Naive thymus-derived CD4-positive, alpha-beta T cell (primary cell): ENCODE results near the gene PAXX. TPM values are rescaled to one million over a fixed set of nuclear protein-coding genes. Genes with fewer than 3 reads are reported as not detected.

Source experiments
- ATAC-seq: fragments of 150-1000 bp; cut with Tn5 transposase; 2 replicates; pipeline ENCODE4 v1.10.0; 2021; ENCODE audit warnings: mild to moderate bottlenecking, moderate library complexity
- CTCF ChIA-PET: fragments of 350-600 bp; sonication (Branson Sonifier 250); formaldehyde crosslinking; loops from one replicate; lab custom pipeline; 2021; ENCODE audit warnings: antibody characterized with exemption; lab: Charles Lee
- POLR2A ChIA-PET: fragments of 350-600 bp; sonication (Branson Sonifier 250); formaldehyde crosslinking; loops from one replicate; lab custom pipeline; 2021; ENCODE audit warnings: antibody characterized with exemption, inconsistent platforms; lab: Charles Lee
- DNase-seq, 9 donors: peaks; one replicate each; pipeline versions ENCODE4 v3.0.0 to v3.0.0-alpha.2; 2020 to 2022; ENCODE audit warnings: mixed read lengths in 1 of 9
- H3K27ac ChIP-seq: one replicate; pipeline ENCODE4 v1.7.0; 2013; ENCODE audit warnings: mild to moderate bottlenecking, low read depth, low read length, moderate library complexity
- H3K27me3 ChIP-seq, 2 donors: one replicate each; pipeline ENCODE4 v1.7.0; 2013; ENCODE audit warnings: low read length in 2 of 2, mild to moderate bottlenecking in 2 of 2, moderate library complexity in 2 of 2; ENCODE audit not compliant: control insufficient read depth in 2 of 2, insufficient read depth in 2 of 2
- H3K36me3 ChIP-seq, 3 experiments: 1 replicate in 2 of 3; 2 replicates in 1 of 3; pipeline ENCODE4 v1.7.0; 2013; ENCODE audit warnings: low read length in 3 of 3, mild to moderate bottlenecking in 3 of 3, moderate library complexity in 1 of 3; ENCODE audit not compliant: insufficient read depth in 3 of 3, control insufficient read depth in 2 of 3
- H3K4me1 ChIP-seq, 2 donors: one replicate each; pipeline ENCODE4 v1.7.0; 2013; ENCODE audit warnings: low read length in 2 of 2, mild to moderate bottlenecking in 2 of 2, moderate library complexity in 1 of 2; ENCODE audit not compliant: control insufficient read depth in 2 of 2, insufficient read depth in 2 of 2
- H3K4me3 ChIP-seq: 2 replicates; pipeline ENCODE4 v1.7.0; 2013; ENCODE audit warnings: mild to moderate bottlenecking, low read length
- H3K9me3 ChIP-seq, 3 experiments: 1 replicate in 2 of 3; 2 replicates in 1 of 3; pipeline ENCODE4 v1.7.0; 2013; ENCODE audit warnings: low read length in 3 of 3; ENCODE audit not compliant: control insufficient read depth in 2 of 3
- H3K27ac Mint-ChIP-seq, 9 donors: one replicate each; pipeline ENCODE4 v1.8.0; 2020 to 2022; ENCODE audit warnings: mixed read lengths in 9 of 9, mild to moderate bottlenecking in 8 of 9, moderate library complexity in 5 of 9, inconsistent platforms in 2 of 9
- H3K27me3 Mint-ChIP-seq, 5 donors: one replicate each; pipeline ENCODE4 v1.8.0; 2021 to 2022; ENCODE audit warnings: mixed read lengths in 5 of 5, mild to moderate bottlenecking in 1 of 5
- H3K36me3 Mint-ChIP-seq, 5 donors: one replicate each; pipeline ENCODE4 v1.8.0; 2020 to 2022; ENCODE audit warnings: mixed read lengths in 5 of 5, mild to moderate bottlenecking in 3 of 5, inconsistent platforms in 1 of 5
- H3K4me1 Mint-ChIP-seq, 7 donors: one replicate each; pipeline ENCODE4 v1.8.0; 2020 to 2022; ENCODE audit warnings: mixed read lengths in 7 of 7, mild to moderate bottlenecking in 3 of 7, inconsistent platforms in 1 of 7
- H3K4me3 Mint-ChIP-seq, 10 donors: one replicate each; pipeline ENCODE4 v1.8.0; 2020 to 2022; ENCODE audit warnings: mild to moderate bottlenecking in 10 of 10, mixed read lengths in 10 of 10, moderate library complexity in 6 of 10, inconsistent platforms in 2 of 10
- H3K9me3 Mint-ChIP-seq, 11 donors: one replicate each; pipeline ENCODE4 v1.8.0; 2020 to 2022; ENCODE audit warnings: mixed read lengths in 11 of 11, mild to moderate bottlenecking in 4 of 11, inconsistent platforms in 1 of 11, moderate library complexity in 1 of 11
- intact Hi-C, 2 donors: fragments of 100-400 bp; cut with micrococcal nuclease; formaldehyde crosslinking; loops; one replicate each; pipeline ENCODE4 v1.15.1; 2023
- polyA plus RNA-seq, 2 donors: library from polyadenylated mRNA; unstranded; fragments of 300-500 nt; fragmentation: Illumina TruSeq; gene quantifications; one replicate each; pipeline ENCODE4 v1.2.3, GENCODE V29; 2021
- total RNA-seq, 6 experiments: library from RNA in 5 of 6; stranded (reverse) in 5 of 6; gene quantifications; 1 replicate in 5 of 6; 2 replicates in 1 of 6; pipeline ENCODE4 v1.2.3 and lab custom pipeline; 2021 to 2026

PAXX gene
- total and polyA plus RNA-seq, 7 experiments from 2014 or later = 49.3 to 78.2 (median 66.0) TPM

- ATAC-seq (peak; percentile 95), DNase-seq (peak in 5 of 9 donors; percentile 35 to 76 (median 39))
- Histone ChIP-seq H3K36me3 (peaks cover 0 to 8% (median 0%) of the 10 kb centered on the region in 3 experiments), H3K27ac (no peak overlapping the region), H3K4me1 (peaks cover 3 to 10% of the 10 kb centered on the region in 2 donors), H3K9me3 (no peaks in the 10 kb centered on the region), H3K4me3 (no peak overlapping the region), H3K27me3 (no peaks in the 10 kb centered on the region)
- H3K4me3 Mint-ChIP-seq = no peak overlapping the region
- H3K27me3 Mint-ChIP-seq = peaks cover 0 to under 1% (median 0%) of the 10 kb centered on the region in 5 donors
- intact Hi-C loops = loop anchor here (1.0 to 5.0 kb wide), 3 partner anchors 30 to 120 kb away; partner anchors contain the start of gene PAXX (in 2 of the 2)
- no peaks in the 10 kb centered on the region for H3K9me3 Mint-ChIP-seq
- H3K36me3 Mint-ChIP-seq = peaks cover 0 to under 1% (median 0%) of the 10 kb centered on the region in 5 donors
- POLR2A ChIA-PET = interaction anchor here (0.6 to 0.9 kb wide), 2 partner anchors 65 to 78 kb away, joined by 3 to 4 read pairs; partner anchors contain the start of genes FBXW5 and MAN1B1
- H3K4me1 Mint-ChIP-seq = peaks cover under 1 to 5% (median 2%) of the 10 kb centered on the region in 7 donors
- CTCF ChIA-PET = interaction anchor here (1.2 kb wide), 1 partner anchor 13 kb away, joined by 3 read pairs; no protein-coding TSS in a partner anchor
- peak overlapping the region in 3 of 9 donors; percentile 33 to 49 (median 41) for H3K27ac Mint-ChIP-seq
Measured at GRCh38 chr9:137021979-137022661, 29.9 kb downstream of the PAXX start.

- Mint-ChIP-seq H3K36me3 (no peaks in the 10 kb centered on the region), H3K27me3 (peaks cover 0 to 3% (median 0%) of the 10 kb centered on the region in 5 donors), H3K4me3 (no peak overlapping the region), H3K4me1 (peaks cover 4 to 7% (median 6%) of the 10 kb centered on the region in 7 donors), H3K27ac (no peak overlapping the region), H3K9me3 (no peaks in the 10 kb centered on the region)
- ATAC-seq (no peak), DNase-seq (no peak)
- Histone ChIP-seq H3K36me3 (peaks cover 0 to 4% (median 0%) of the 10 kb centered on the region in 3 experiments), H3K9me3 (no peaks in the 10 kb centered on the region), H3K27me3 (no peaks in the 10 kb centered on the region), H3K4me1 (peaks cover 8 to 14% of the 10 kb centered on the region in 2 donors), H3K4me3 (no peak overlapping the region), H3K27ac (no peak overlapping the region)
- intact Hi-C loops = loop anchor here (1.0 to 5.0 kb wide), 3 partner anchors 30 to 120 kb away; partner anchors contain the start of gene PAXX (in 2 of the 2)
- ChIA-PET POLR2A (interaction anchor here (0.6 kb wide), 1 partner anchor 64 kb away, joined by 3 read pairs; the partner anchor contains the start of gene MAN1B1), CTCF (interaction anchor here (1.2 kb wide), 1 partner anchor 13 kb away, joined by 3 read pairs; no protein-coding TSS in a partner anchor)
Measured at GRCh38 chr9:137022662-137023008, 30.4 kb downstream of the PAXX start.

- H3K27ac Mint-ChIP-seq = no peak overlapping the region
Measured at GRCh38 chr9:137023157-137023556, 30.9 kb downstream of the PAXX start.

GRCh38 chr9:137023583-137023991, 31.4 kb downstream of the PAXX start:
- CTCF ChIA-PET = no interaction called here
- POLR2A ChIA-PET = no interaction called here

More at GRCh38 chr9:137023157-137023556, 30.9 kb downstream of the PAXX start:
- Histone ChIP-seq H3K36me3 (no peaks in the 10 kb centered on the region), H3K4me1 (peaks cover 8 to 14% of the 10 kb centered on the region in 2 donors), H3K27ac (no peak overlapping the region), H3K9me3 (no peaks in the 10 kb centered on the region), H3K4me3 (no peak overlapping the region), H3K27me3 (no peaks in the 10 kb centered on the region)
- DNase-seq (no peak), ATAC-seq (no peak)
- CTCF ChIA-PET = interaction anchor here (1.2 kb wide), 1 partner anchor 12 kb away, joined by 3 read pairs; no protein-coding TSS in a partner anchor
- Mint-ChIP-seq H3K9me3 (no peaks in the 10 kb centered on the region), H3K36me3 (no peaks in the 10 kb centered on the region), H3K4me3 (no peak overlapping the region), H3K4me1 (peaks cover 4 to 7% (median 6%) of the 10 kb centered on the region in 7 donors), H3K27me3 (peaks cover 0 to 3% (median 0%) of the 10 kb centered on the region in 5 donors)
- POLR2A ChIA-PET = no interaction called here
- intact Hi-C loops = loop anchor here in 1 of 2 donors (5.0 kb wide), 1 partner anchor 121 kb away; no protein-coding TSS in a partner anchor

GRCh38 chr9:137025517-137025966, 33.3 kb downstream of the PAXX start:
- H3K4me3 Mint-ChIP-seq = no peak overlapping the region
- intact Hi-C loops = no loop called here
- ATAC-seq = no peak
- no peaks in the 10 kb centered on the region for H3K36me3 Mint-ChIP-seq
- Histone ChIP-seq H3K27me3 (no peaks in the 10 kb centered on the region), H3K4me1 (peaks cover 30 to 33% of the 10 kb centered on the region in 2 donors), H3K27ac (no peak overlapping the region), H3K36me3 (no peaks in the 10 kb centered on the region), H3K4me3 (no peak overlapping the region), H3K9me3 (no peaks in the 10 kb centered on the region)
- H3K9me3 Mint-ChIP-seq = no peaks in the 10 kb centered on the region
- POLR2A ChIA-PET = interaction anchor here (1.7 kb wide), 1 partner anchor 10 kb away, joined by 7 read pairs; no protein-coding TSS in a partner anchor
- peaks cover 0 to 8% (median 0%) of the 10 kb centered on the region in 5 donors for H3K27me3 Mint-ChIP-seq
- no peak overlapping the region for H3K27ac Mint-ChIP-seq
- CTCF ChIA-PET = interaction anchor here (0.9 to 2.3 kb wide), 2 partner anchors 10 to 21 kb away, joined by 5 to 15 read pairs; no protein-coding TSS in a partner anchor
- H3K4me1 Mint-ChIP-seq = peaks cover 11 to 23% (median 20%) of the 10 kb centered on the region in 7 donors
- no peak for DNase-seq

More at GRCh38 chr9:137023583-137023991, 31.4 kb downstream of the PAXX start:
- peaks cover 10 to 14% of the 10 kb centered on the region in 2 donors for H3K4me1 ChIP-seq
- intact Hi-C loops = loop anchor here in 1 of 2 donors (5.0 kb wide), 1 partner anchor 121 kb away; no protein-coding TSS in a partner anchor
- ATAC-seq = no peak
- no peak overlapping the region for H3K4me3 ChIP-seq
- Mint-ChIP-seq H3K4me1 (peaks cover 4 to 7% (median 6%) of the 10 kb centered on the region in 7 donors), H3K36me3 (no peaks in the 10 kb centered on the region), H3K27me3 (peaks cover 0 to 3% (median 0%) of the 10 kb centered on the region in 5 donors), H3K4me3 (no peak overlapping the region), H3K9me3 (no peaks in the 10 kb centered on the region), H3K27ac (no peak overlapping the region)
- no peaks in the 10 kb centered on the region for H3K36me3 ChIP-seq
- no peak overlapping the region for H3K27ac ChIP-seq
- no peak for DNase-seq
- H3K9me3 ChIP-seq = no peaks in the 10 kb centered on the region
- no peaks in the 10 kb centered on the region for H3K27me3 ChIP-seq

GRCh38 chr9:137026384-137026783, 34.2 kb downstream of the PAXX start:
- intact Hi-C loops = no loop called here
- H3K36me3 Mint-ChIP-seq = no peaks in the 10 kb centered on the region
- peaks cover 13 to 28% (median 25%) of the 10 kb centered on the region in 7 donors for H3K4me1 Mint-ChIP-seq
- peak overlapping the region in 1 of 9 donors; percentile 2 for H3K27ac Mint-ChIP-seq
- H3K4me3 Mint-ChIP-seq = peak overlapping the region in 5 of 10 donors; percentile 13 to 85 (median 58)
- Histone ChIP-seq H3K27ac (no peak overlapping the region), H3K9me3 (no peaks in the 10 kb centered on the region), H3K4me3 (no peak overlapping the region), H3K36me3 (no peaks in the 10 kb centered on the region), H3K27me3 (no peaks in the 10 kb centered on the region), H3K4me1 (peaks cover 38 to 41% of the 10 kb centered on the region in 2 donors)
- ChIA-PET CTCF (interaction anchor here (0.9 to 2.3 kb wide), 2 partner anchors 9 to 20 kb away, joined by 5 to 15 read pairs; no protein-coding TSS in a partner anchor), POLR2A (interaction anchor here (0.8 to 1.7 kb wide), 2 partner anchors 9 to 34 kb away, joined by 3 to 7 read pairs; partner anchors contain the start of gene PAXX)
- no peak for DNase-seq
- H3K9me3 Mint-ChIP-seq = no peaks in the 10 kb centered on the region
- no peak for ATAC-seq
- H3K27me3 Mint-ChIP-seq = peaks cover 0 to 11% (median 0%) of the 10 kb centered on the region in 5 donors
